C4-2B (cell line): Measurements from ENCODE around the gene PDCD1.

Experiments
- CTCF ChIP-seq: fragments of 450-650 bp; conservative IDR thresholded peaks from 2 replicates; pipeline ENCODE4 v1.5.1; 2017; ENCODE audit warnings: mild to moderate bottlenecking
- ZFX ChIP-seq: fragments of 450-650 bp; IDR thresholded peaks from 2 replicates; pipeline ENCODE4 v1.6.1; 2017

- no peak for TF ChIP-seq CTCF
- no peak for TF ChIP-seq ZFX
Measured at GRCh38 chr2:241867776-241868420, 9.2 kb upstream of the PDCD1 start.
